ENCODE results near the gene VAV2.
A peak's percentile ranks its signal among the peaks of the same experiment; 100 is the strongest.

VAV2 gene

GRCh38 chr9:133980864-133981588 is 11.1 kb downstream of the VAV2 start:
- DNase-seq (ENCODE audit: low spot score): no peak

- no peak for DNase-seq (ENCODE audit: low spot score)
Observed at GRCh38 chr9:133979921-133980863, 11.9 kb downstream of the VAV2 start.

- peak; percentile 74 for DNase-seq (ENCODE audit: low spot score)
Observed at GRCh38 chr9:133979273-133979920, 12.7 kb downstream of the VAV2 start.

GRCh38 chr9:133978899-133979272 is 13.2 kb downstream of the VAV2 start:
- no peak for DNase-seq (ENCODE audit: low spot score)

GRCh38 chr9:133978226-133978898 is 13.8 kb downstream of the VAV2 start:
- DNase-seq (ENCODE audit: low spot score): no peak

- no peak for DNase-seq (ENCODE audit: low spot score)
Observed at GRCh38 chr9:133977421-133978201, 14.5 kb downstream of the VAV2 start.

GRCh38 chr9:133976887-133977286 is 15.2 kb downstream of the VAV2 start:
- DNase-seq (ENCODE audit: low spot score): no peak

- DNase-seq (ENCODE audit: low spot score): no peak
Observed at GRCh38 chr9:133976191-133976861, 15.8 kb downstream of the VAV2 start.

- no peak for DNase-seq (ENCODE audit: low spot score)
Observed at GRCh38 chr9:133975511-133975910, 16.6 kb downstream of the VAV2 start.

- DNase-seq (ENCODE audit: low spot score): no peak
Observed at GRCh38 chr9:133974631-133975341, 17.3 kb downstream of the VAV2 start.

- no peak for DNase-seq (ENCODE audit: low spot score)
Observed at GRCh38 chr9:133973791-133974630, 18.1 kb downstream of the VAV2 start.

- DNase-seq (ENCODE audit: low spot score): no peak
Observed at GRCh38 chr9:133973111-133973790, 18.9 kb downstream of the VAV2 start.

GRCh38 chr9:133971981-133972941 is 19.9 kb downstream of the VAV2 start:
- DNase-seq (ENCODE audit: low spot score): no peak

- no peak for DNase-seq (ENCODE audit: low spot score)
Observed at GRCh38 chr9:133971121-133971951, 20.8 kb downstream of the VAV2 start.

GRCh38 chr9:133970581-133971058 is 21.5 kb downstream of the VAV2 start:
- DNase-seq (ENCODE audit: low spot score): no peak

Data from kidney capillary endothelial cell (primary cell).